Measurements from ENCODE around the gene CELSR1.

CELSR1 gene

GRCh38 chr22:46457502-46458488, 79.6 kb downstream of the CELSR1 start:
- no peak for DNase-seq

GRCh38 chr22:46456818-46457163, 80.6 kb downstream of the CELSR1 start:
- DNase-seq, result no peak

DNA sequence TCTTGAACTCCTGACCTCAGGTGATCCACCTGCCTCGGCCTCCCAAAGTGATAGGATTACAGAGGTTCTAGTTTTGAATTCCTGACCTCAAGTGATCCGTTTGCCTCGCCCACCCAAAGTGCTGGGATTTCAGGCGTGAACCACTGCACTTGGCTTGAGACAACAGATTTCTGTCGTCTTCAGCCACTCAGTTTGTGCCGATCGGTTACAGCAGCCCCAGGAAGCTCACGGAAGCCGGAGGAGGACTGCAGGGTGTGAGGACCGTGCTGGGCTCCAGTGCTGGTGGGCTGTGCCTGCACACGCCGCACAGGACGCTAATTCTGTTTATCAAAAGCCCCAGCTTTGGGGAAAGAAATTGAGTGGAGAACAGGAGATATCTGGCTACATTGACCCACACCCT, 82.0 kb downstream of the CELSR1 start:
- no peak for DNase-seq

GRCh38 chr22:46454504-46455269, 82.7 kb downstream of the CELSR1 start:
- DNase-seq, result no peak

DNA sequence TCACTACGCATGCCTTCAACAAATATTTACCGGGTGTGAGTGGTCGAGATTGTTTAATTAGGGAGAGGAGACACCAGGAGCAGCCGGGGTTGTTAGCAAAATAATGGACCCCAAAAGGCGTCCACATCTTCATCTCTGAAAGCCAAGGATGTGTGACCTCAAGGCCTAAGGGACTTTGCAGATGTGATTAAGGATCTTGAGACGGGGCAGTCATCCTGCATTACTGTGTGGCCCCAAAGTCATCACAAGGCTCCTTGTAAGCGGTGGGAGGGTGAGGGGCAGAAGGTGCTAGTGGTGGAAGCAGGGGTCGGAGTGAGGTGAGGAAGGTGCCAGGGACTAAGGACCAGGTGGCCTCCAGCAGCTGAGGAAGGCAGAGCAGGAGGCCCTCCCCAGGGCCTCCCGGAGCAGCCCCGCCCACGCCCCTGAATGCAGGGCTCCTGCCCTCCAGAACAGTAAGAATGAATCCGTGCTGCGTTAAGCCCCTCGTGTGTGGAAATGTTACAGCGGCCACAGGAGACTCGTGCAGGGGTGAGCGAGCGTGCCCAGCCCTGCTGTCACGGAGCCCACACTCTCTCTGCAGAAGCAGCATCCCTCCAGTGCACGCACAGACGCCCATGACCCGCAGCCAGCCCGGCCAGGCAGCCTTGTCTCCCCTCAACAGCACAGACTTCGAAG, 83.5 kb downstream of the CELSR1 start:
- no peak for DNase-seq

- no peak for DNase-seq
Measured at GRCh38 chr22:46453006-46453828, 84.2 kb downstream of the CELSR1 start.

DNA sequence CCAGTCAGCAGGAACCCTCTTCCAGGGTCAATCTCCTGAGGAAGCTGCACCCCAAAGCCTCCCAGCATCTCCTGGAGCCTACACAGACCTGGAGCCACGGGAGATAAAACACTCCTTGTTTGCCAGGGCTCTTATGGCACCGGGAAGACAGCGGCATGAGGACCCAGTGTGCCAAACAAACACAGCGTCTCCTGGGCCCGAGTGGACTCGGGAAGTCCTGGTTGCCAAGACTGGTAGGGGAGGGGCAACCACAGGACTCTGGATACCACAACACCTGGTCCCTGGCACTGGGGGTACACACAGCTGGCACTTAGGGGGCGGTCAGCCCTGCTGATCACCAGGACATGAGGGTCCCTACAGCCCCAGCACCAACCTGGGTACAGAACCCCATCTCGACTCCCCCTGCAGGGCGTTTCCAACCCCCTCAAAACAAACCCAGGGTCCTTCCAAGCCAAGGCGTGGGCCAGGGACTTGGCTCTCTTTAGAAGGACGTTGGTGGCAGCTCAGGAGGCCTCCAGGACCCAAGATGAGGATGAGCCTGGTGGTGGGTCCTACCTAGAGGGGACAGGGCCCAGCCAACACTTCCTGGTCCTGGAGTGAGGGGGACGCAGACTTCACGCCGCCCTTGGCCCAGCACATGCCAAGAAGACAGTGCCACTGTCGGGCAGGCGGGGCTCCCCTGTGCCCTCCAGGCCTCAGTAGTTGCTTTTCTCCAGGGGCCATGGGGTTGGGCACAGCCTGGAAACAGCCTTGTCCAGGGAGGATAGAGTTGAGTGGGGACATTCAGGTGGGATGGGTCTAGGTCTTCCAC, 85.0 kb downstream of the CELSR1 start:
- DNase-seq, result no peak

DNA sequence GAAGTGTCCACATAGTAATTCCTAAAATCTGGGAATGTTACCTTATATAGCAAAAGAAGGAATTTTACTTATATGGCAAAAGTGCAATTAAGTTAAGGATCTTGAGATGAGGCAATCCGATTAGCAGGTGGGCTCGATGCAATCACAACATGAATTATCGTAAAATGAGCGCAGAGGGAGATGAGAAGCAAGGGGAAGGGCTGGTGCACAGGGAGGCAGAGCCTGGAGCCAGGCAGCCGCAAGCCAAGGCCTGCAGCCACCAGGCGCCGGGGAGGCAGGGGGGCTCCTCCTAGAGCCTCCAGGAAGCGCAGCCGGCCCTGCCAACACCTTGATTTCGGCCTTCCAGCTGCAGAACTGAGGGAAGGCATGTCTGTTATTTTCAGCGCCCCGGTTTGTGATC, 85.7 kb downstream of the CELSR1 start:
- DNase-seq, result no peak

GRCh38 chr22:46450931-46451561, 86.4 kb downstream of the CELSR1 start:
- DNase-seq, result no peak

DNA sequence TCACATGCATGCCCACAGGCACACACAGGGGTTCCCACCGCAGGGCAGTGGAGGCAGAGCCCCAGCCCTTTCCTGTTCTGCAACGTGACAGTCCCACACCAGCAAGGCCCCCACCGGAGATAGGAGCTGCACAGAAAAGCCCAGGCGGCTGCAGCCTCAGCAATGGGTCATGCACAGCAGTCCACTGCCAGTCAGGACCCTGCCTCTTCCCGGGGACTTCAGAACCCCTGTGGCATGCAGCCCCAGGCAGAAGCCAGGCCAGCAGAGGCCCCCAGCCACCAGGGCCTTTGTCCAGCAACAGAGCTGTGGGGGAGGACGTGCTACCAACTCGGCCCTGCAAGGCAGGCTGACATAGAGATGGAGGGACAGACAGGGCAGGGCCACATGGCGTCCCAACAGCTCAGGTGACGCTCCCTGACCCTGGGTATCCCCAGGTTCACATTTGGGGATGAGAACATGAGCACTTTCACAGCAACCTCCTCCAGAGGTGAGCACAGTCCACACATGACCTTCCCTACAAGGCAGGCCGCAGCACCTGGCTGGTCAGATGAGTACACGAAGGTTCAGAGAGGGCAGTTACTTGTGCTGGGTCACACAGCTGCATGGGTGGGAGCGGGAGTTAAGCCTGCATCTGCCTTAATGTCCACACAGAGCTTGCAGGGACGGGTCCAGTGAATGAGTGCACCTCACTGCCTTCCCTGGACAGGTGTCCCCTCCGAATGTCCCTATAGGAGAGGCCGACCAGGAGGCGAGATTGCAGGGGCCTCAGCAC, 87.3 kb downstream of the CELSR1 start:
- DNase-seq, result no peak

- DNase-seq, result no peak
Measured at GRCh38 chr22:46449116-46449691, 88.2 kb downstream of the CELSR1 start.

- DNase-seq, result no peak
Measured at GRCh38 chr22:46448333-46448732, 89.1 kb downstream of the CELSR1 start.

GRCh38 chr22:46447906-46448305, 89.5 kb downstream of the CELSR1 start:
- DNase-seq, result no peak

DNA sequence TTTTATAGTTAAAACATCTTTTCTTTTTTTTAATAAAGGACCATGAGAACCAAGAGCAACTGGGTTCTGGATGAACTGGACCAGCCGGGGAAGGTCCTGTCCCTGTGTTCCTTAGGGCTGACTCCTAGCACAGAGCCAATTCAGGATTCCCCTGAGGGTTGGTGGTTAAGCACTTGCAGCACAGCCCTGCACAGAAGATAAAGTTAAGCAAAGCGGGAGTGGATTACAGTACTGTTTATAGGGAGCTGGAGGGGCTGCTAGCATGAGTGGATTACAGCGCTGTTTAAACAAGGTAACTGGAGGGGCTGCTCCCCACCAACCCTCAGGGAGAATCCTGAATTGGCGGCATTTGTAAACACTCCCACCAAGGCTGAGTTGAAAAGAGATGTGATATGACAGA, 90.6 kb downstream of the CELSR1 start:
- DNase-seq, result no peak

GRCh38 chr22:46445771-46446420, 91.5 kb downstream of the CELSR1 start:
- no peak for DNase-seq

GRCh38 chr22:46444390-46444854, 93.0 kb downstream of the CELSR1 start:
- DNase-seq, result no peak

- no peak for DNase-seq
Measured at GRCh38 chr22:46443850-46444389, 93.5 kb downstream of the CELSR1 start.

- no peak for DNase-seq
Measured at GRCh38 chr22:46442217-46442853, 95.1 kb downstream of the CELSR1 start.
